HCT116 (cell line): ENCODE results near the gene GJB6. TPM values are rescaled to one million over a fixed set of nuclear protein-coding genes. Genes with fewer than 3 reads are reported as not detected.

Source experiments
- ATAC-seq: fragments of 200-7000 bp; cut with Tn5 transposase; 2 replicates; pipeline ENCODE4 v1.9.1; 2020; ENCODE audit warnings: mild to moderate bottlenecking, moderate library complexity
- BruUV-seq: library from RNA; stranded (reverse); fragments of 400-500 nt; replicated peaks from 2 replicates; lab custom pipeline; 2021; lab: Mats Ljungman, UMichigan
- CTCF ChIA-PET: fragments of 300-600 bp; sonication (Branson Sonifier 250); formaldehyde crosslinking; loops from one replicate; lab custom pipeline; 2021; ENCODE audit warnings: antibody characterized with exemption; lab: Charles Lee
- POLR2A ChIA-PET: fragments of 300-600, 350-600 bp; sonication (Branson Sonifier 250); formaldehyde crosslinking; loops from one replicate; lab custom pipeline; 2021; ENCODE audit warnings: antibody characterized with exemption; lab: Charles Lee
- RAD21 ChIA-PET, 2 experiments: fragments of 300-600 bp; sonication (Branson Sonifier 250); formaldehyde crosslinking; loops; one replicate each; lab custom pipeline; 2023; ENCODE audit warnings: low total read pairs in 2 of 2; ENCODE audit not compliant: uncharacterized antibody in 2 of 2, unreplicated experiment in 2 of 2, low non-redundant PET in 1 of 2; lab: Charles Lee
- DNase-seq: peaks from one replicate; pipeline ENCODE4 v3.0.0-alpha.2; 2010; ENCODE audit warnings: low read depth, low spot score
- H2AFZ ChIP-seq: fragments of 200-600 bp; shearing (Covaris generic), sonication (generic); 2 replicates; pipeline ENCODE4 v1.6.1; 2017; ENCODE audit warnings: low read depth, mixed run types, mixed read lengths, antibody characterized with exemption, low read length; ENCODE audit not compliant: poor library complexity, severe bottlenecking
- H3K27ac ChIP-seq: 2 replicates; pipeline ENCODE4 v1.5.1; 2012; ENCODE audit warnings: low read depth, low read length
- H3K27me3 ChIP-seq: fragments of 200-600 bp; sonication (generic); 2 replicates; pipeline ENCODE4 v1.6.1; 2016; ENCODE audit warnings: mixed run types, low read length, mixed read lengths; ENCODE audit not compliant: insufficient read depth
- H3K36me3 ChIP-seq, 2 experiments: fragments of 200-500 bp in 1 of 2; fragments of 200-600 bp in 1 of 2; sonication (Bioruptor generic) in 1 of 2; sonication (generic) in 1 of 2; 2 replicates each; pipeline versions ENCODE4 v1.5.1 to v1.6.1; 2014 to 2016; ENCODE audit warnings: low read length in 2 of 2, inconsistent platforms in 1 of 2, mixed read lengths in 1 of 2, mixed run types in 1 of 2; ENCODE audit not compliant: insufficient read depth in 2 of 2, control insufficient read depth in 1 of 2
- H3K4me1 ChIP-seq, 2 experiments: fragments of 200-600 bp in 1 of 2; sonication (generic) in 1 of 2; 2 replicates each; pipeline versions ENCODE4 v1.5.1 to v1.6.1; 2012 to 2017; ENCODE audit warnings: low read length in 2 of 2, inconsistent platforms in 1 of 2, mild to moderate bottlenecking in 1 of 2, mixed read lengths in 1 of 2, mixed run types in 1 of 2, moderate library complexity in 1 of 2; ENCODE audit not compliant: insufficient read depth in 2 of 2, control insufficient read depth in 1 of 2
- H3K4me2 ChIP-seq: fragments of 200-600 bp; sonication (generic); 2 replicates; pipeline ENCODE4 v1.6.1; 2017; ENCODE audit warnings: mixed run types, low read length, mixed read lengths
- H3K4me3 ChIP-seq, 2 experiments: fragments of 200-600 bp in 1 of 2; sonication (generic) in 1 of 2; replicated peaks in 1 of 2; 2 replicates each; pipeline ENCODE4 v1.5.1; 2011 to 2016; ENCODE audit warnings: low read length in 2 of 2, control low read depth in 1 of 2, low read depth in 1 of 2, mild to moderate bottlenecking in 1 of 2, mixed read lengths in 1 of 2, mixed run types in 1 of 2
- H3K79me2 ChIP-seq: fragments of 200-600 bp; sonication (generic); 2 replicates; pipeline ENCODE4 v1.6.1; 2017; ENCODE audit warnings: mild to moderate bottlenecking, mixed run types, low read length, moderate library complexity, mixed read lengths; ENCODE audit not compliant: insufficient read depth
- H3K9ac ChIP-seq: fragments of 200-600 bp; sonication (generic); 2 replicates; pipeline ENCODE4 v1.6.1; 2016; ENCODE audit warnings: low read length, mixed read lengths
- H3K9me2 ChIP-seq: fragments of 200-600 bp; sonication (generic), shearing (Covaris generic); 2 replicates; pipeline ENCODE4 v1.6.1; 2017; ENCODE audit warnings: mixed run types, mild to moderate bottlenecking, moderate library complexity; ENCODE audit not compliant: insufficient read depth
- H3K9me3 ChIP-seq, 2 experiments: fragments of 200-500 bp in 1 of 2; fragments of 200-600 bp in 1 of 2; sonication (Bioruptor generic) in 1 of 2; sonication (generic) in 1 of 2; 2 replicates each; pipeline ENCODE4 v1.6.1; 2014 to 2017; ENCODE audit warnings: low read length in 2 of 2, mixed read lengths in 2 of 2, inconsistent platforms in 1 of 2, low read depth in 1 of 2, mild to moderate bottlenecking in 1 of 2, mixed run types in 1 of 2, moderate library complexity in 1 of 2; ENCODE audit not compliant: control insufficient read depth in 1 of 2, insufficient read depth in 1 of 2
- H4K20me1 ChIP-seq: fragments of 200-600 bp; sonication (generic), shearing (Covaris generic); 2 replicates; pipeline ENCODE4 v1.6.1; 2017; ENCODE audit warnings: mixed run types, mild to moderate bottlenecking, moderate library complexity; ENCODE audit not compliant: insufficient read depth
- CBX3 ChIP-seq: IDR thresholded peaks from 2 replicates; pipeline ENCODE4 v1.6.1; 2012; ENCODE audit warnings: low read depth
- CTCF ChIP-seq, 3 experiments: fragments of 200-600 bp in 1 of 3; sonication (generic) in 1 of 3; IDR thresholded peaks in 2 of 3; conservative IDR thresholded peaks in 1 of 3; 2 replicates each; pipeline ENCODE4 v1.5.1; 2012 to 2017; ENCODE audit warnings: low read depth in 2 of 3, low read length in 2 of 3, antibody characterized with exemption in 1 of 3, borderline replicate concordance in 1 of 3, control low read depth in 1 of 3, mild to moderate bottlenecking in 1 of 3, mixed read lengths in 1 of 3, mixed run types in 1 of 3, moderate library complexity in 1 of 3; ENCODE audit not compliant: insufficient read depth in 1 of 3
- EGR1 ChIP-seq: IDR thresholded peaks from 2 replicates; pipeline ENCODE4 v1.6.1; 2012; ENCODE audit warnings: low read depth
- ELF1 ChIP-seq: IDR thresholded peaks from 2 replicates; pipeline ENCODE4 v1.6.1; 2012; ENCODE audit warnings: low read depth, borderline replicate concordance
- EZH2phosphoT487 ChIP-seq: fragments of 200-600 bp; IDR thresholded peaks from 2 replicates; pipeline ENCODE4 v1.6.1; 2018; ENCODE audit warnings: antibody characterized with exemption, borderline replicate concordance
- FOSL1 ChIP-seq: IDR thresholded peaks from 2 replicates; pipeline ENCODE4 v1.6.1; 2012; ENCODE audit warnings: low read depth
- JUND ChIP-seq: IDR thresholded peaks from 2 replicates; pipeline ENCODE4 v1.6.1; 2012
- MAX ChIP-seq: IDR thresholded peaks from 2 replicates; pipeline ENCODE4 v1.6.1; 2012
- POLR2A ChIP-seq: IDR thresholded peaks from 2 replicates; pipeline ENCODE4 v1.7.0; 2011; ENCODE audit warnings: borderline replicate concordance; ENCODE audit not compliant: insufficient read depth, insufficient read length; ENCODE audit errors: extremely low read depth
- RAD21 ChIP-seq: IDR thresholded peaks from 2 replicates; pipeline ENCODE4 v1.6.1; 2012; ENCODE audit warnings: low read depth, mild to moderate bottlenecking
- REST ChIP-seq: IDR thresholded peaks from 2 replicates; pipeline ENCODE4 v1.6.1; 2012; ENCODE audit warnings: low read depth
- SIN3A ChIP-seq: IDR thresholded peaks from 2 replicates; pipeline ENCODE4 v1.6.1; 2012; ENCODE audit warnings: low read depth
- SP1 ChIP-seq: IDR thresholded peaks from 2 replicates; pipeline ENCODE4 v1.6.1; 2012; ENCODE audit warnings: low read depth
- SRF ChIP-seq: IDR thresholded peaks from 2 replicates; pipeline ENCODE4 v1.6.1; 2012; ENCODE audit warnings: low read depth
- TCF7L2 ChIP-seq: IDR thresholded peaks from 2 replicates; pipeline ENCODE4 v1.7.0; 2011; ENCODE audit warnings: borderline replicate concordance, inconsistent platforms; ENCODE audit not compliant: insufficient read depth, insufficient read length; ENCODE audit errors: extremely low read depth
- YY1 ChIP-seq: IDR thresholded peaks from 2 replicates; pipeline ENCODE4 v1.6.1; 2011; ENCODE audit warnings: low read length, low read depth, moderate library complexity, mild to moderate bottlenecking; ENCODE audit not compliant: insufficient replicate concordance; ENCODE audit errors: extremely low read depth
- ZBTB33 ChIP-seq: IDR thresholded peaks from 2 replicates; pipeline ENCODE4 v1.6.1; 2011; ENCODE audit warnings: mild to moderate bottlenecking, low read length, moderate library complexity; ENCODE audit not compliant: insufficient replicate concordance; ENCODE audit errors: extremely low read depth
- ZFX ChIP-seq: fragments of 450-650 bp; IDR thresholded peaks from 2 replicates; pipeline ENCODE4 v1.6.1; 2017
- ZNF274 ChIP-seq: fragments of 200-500 bp; sonication (Bioruptor generic); IDR thresholded peaks from 2 replicates; pipeline ENCODE4 v1.6.1; 2014; ENCODE audit warnings: mild to moderate bottlenecking, low read depth, low read length, inconsistent platforms
- intact Hi-C: fragments of 100-400 bp; cut with micrococcal nuclease; formaldehyde crosslinking; loops from 2 replicates; pipeline ENCODE4 v1.10.0; 2022
- total RNA-seq: library from RNA; stranded (reverse); gene quantifications from one replicate; pipeline ENCODE4 v1.2.1, GENCODE V29; 2021; ENCODE audit not compliant: unreplicated experiment

The GJB6 gene
- total RNA-seq, 1 experiment from 2014 or later, result not detected

GRCh38 chr13:20272588-20273171 lies 40.6 kb upstream of the GJB6 start:
- TF ChIP-seq SRF (no peak), RAD21 (no peak), SP1 (no peak), POLR2A (no peak), EGR1 (no peak), CBX3 (no peak), REST (no peak), MAX (no peak), ZBTB33 (no peak), YY1 (no peak), JUND (no peak), ZNF274 (no peak), CTCF (IDR thresholded peaks at IDR 0.05 in 2 of 3, conservative IDR thresholded peaks at IDR 0.05 in 1 of 3; ENCODE audit: borderline replicate concordance in 1 of 3, insufficient read depth in 1 of 3, low read depth in 2 of 3, low read length in 2 of 3) (no peak), FOSL1 (no peak), ZFX (no peak), SIN3A (no peak), ELF1 (no peak), EZH2phosphoT487 (no peak), TCF7L2 (no peak)
- Histone ChIP-seq H4K20me1 (no peaks in the 10 kb centered on the region), H3K4me1 (no peaks in the 10 kb centered on the region)

More at GRCh38 chr13:20272588-20273171, 40.6 kb upstream of the GJB6 start:
- CTCF ChIA-PET, result no interaction called here
- Histone ChIP-seq H2AFZ (no peak overlapping the region), H3K79me2 (no peaks in the 10 kb centered on the region), H3K9ac (no peak overlapping the region), H3K36me3 (no peaks in the 10 kb centered on the region), H3K4me3 (no peak overlapping the region), H3K9me3 (no peaks in the 10 kb centered on the region), H3K4me2 (no peak overlapping the region), H3K27me3 (no peaks in the 10 kb centered on the region), H3K9me2 (no peaks in the 10 kb centered on the region), H3K27ac (no peak overlapping the region)
- BruUV-seq, result no TSS peak
- no peak for DNase-seq
- intact Hi-C loops, result no loop called here
- POLR2A ChIA-PET, result no interaction called here
- ATAC-seq, result no peak
- RAD21 ChIA-PET, result no interaction called here
